Coronary artery (tissue), 2 donors: ENCODE data around the gene PTGDS.

Source experiments
- DNase-seq: peaks from one replicate; pipeline ENCODE4 v3.0.0-alpha.2; 2017; ENCODE audit warnings: low spot score
- H3K27ac ChIP-seq, 2 donors: fragments of 200-600 bp; sonication (generic); one replicate each; pipeline ENCODE4 v1.5.1; 2016 to 2019
- H3K4me3 ChIP-seq: fragments of 200-600 bp; sonication (generic); 2 replicates; pipeline ENCODE4 v1.5.1; 2016; ENCODE audit warnings: mild to moderate bottlenecking, moderate library complexity
- CTCF ChIP-seq: fragments of 200-600 bp; sonication (generic); IDR thresholded peaks from one replicate; pipeline ENCODE4 v1.5.1; 2019; ENCODE audit warnings: antibody characterized with exemption

Gene PTGDS

GRCh38 chr9:136994180-136994887 lies 17.0 kb downstream of the PTGDS start:
- Histone ChIP-seq H3K27ac (no peak overlapping the region), H3K4me3 (peak overlapping the region; percentile 53)
- no peak for TF ChIP-seq CTCF
- DNase-seq, result no peak

- no peak for DNase-seq
- Histone ChIP-seq H3K27ac (peak overlapping the region in 1 of 2 donors; percentile 60), H3K4me3 (peak overlapping the region; percentile 53)
- no peak for TF ChIP-seq CTCF
Observed at GRCh38 chr9:136994888-136995230, 17.6 kb downstream of the PTGDS start.

- peak overlapping the region; percentile 53 for H3K4me3 ChIP-seq
- TF ChIP-seq CTCF, result no peak
- H3K27ac ChIP-seq, result peak overlapping the region; percentile 19 to 60
- no peak for DNase-seq
Observed at GRCh38 chr9:136995362-136995761, 18.1 kb downstream of the PTGDS start.

GRCh38 chr9:136995772-136996311 lies 18.5 kb downstream of the PTGDS start:
- TF ChIP-seq CTCF, result no peak
- Histone ChIP-seq H3K4me3 (peak overlapping the region; percentile 53), H3K27ac (peak overlapping the region; percentile 19 to 60)
- no peak for DNase-seq

- TF ChIP-seq CTCF, result no peak
- Histone ChIP-seq H3K27ac (peak within 1 kb of the TSS; percentile 19 to 60), H3K4me3 (peak within 1 kb of the TSS; percentile 53)
- no peak for DNase-seq
Observed at GRCh38 chr9:136996361-136997292, 19.3 kb downstream of the PTGDS start, which contains the start of gene CLIC3. Gene CLIC3 (minus strand): TSS chr9:136996568. CDS start chr9:136996543, 25 bp downstream.

GRCh38 chr9:136997371-136997770 lies 20.1 kb downstream of the PTGDS start:
- DNase-seq, result no peak
- Histone ChIP-seq H3K4me3 (no peak overlapping the region), H3K27ac (peak overlapping the region in 1 of 2 donors; percentile 60)
- no peak for TF ChIP-seq CTCF
